ENCODE results near the gene PALM3.

Gene PALM3

DNA sequence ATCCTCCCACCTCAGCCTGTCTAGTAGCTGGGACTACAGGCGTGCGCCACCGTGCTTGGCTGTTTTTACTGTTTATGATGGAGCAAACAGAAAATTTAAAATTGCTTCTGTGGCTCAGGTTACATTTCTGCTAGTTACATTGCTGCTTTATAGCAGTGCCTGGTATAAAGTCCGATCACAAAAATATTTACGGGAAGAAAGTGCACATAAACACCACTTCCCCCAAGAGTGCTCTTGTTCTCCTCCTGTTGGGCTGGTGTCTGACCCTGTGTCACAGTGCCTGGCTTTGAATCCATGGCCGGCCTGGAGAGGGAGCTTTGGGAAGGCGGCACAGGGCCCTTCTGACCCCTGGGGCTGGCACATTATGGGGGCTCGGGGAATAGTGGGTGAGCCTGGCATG, 43.8 kb upstream of the PALM3 start:
- POLR2A ChIA-PET: no interaction called here
- no peak for DNase-seq (ENCODE audit: extremely low spot score)
- TF ChIP-seq, protein P1, sequence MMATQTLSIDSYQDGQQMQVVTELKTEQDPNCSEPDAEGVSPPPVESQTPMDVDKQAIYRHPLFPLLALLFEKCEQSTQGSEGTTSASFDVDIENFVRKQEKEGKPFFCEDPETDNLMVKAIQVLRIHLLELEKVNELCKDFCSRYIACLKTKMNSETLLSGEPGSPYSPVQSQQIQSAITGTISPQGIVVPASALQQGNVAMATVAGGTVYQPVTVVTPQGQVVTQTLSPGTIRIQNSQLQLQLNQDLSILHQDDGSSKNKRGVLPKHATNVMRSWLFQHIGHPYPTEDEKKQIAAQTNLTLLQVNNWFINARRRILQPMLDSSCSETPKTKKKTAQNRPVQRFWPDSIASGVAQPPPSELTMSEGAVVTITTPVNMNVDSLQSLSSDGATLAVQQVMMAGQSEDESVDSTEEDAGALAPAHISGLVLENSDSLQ (IDR thresholded peaks at IDR 0.05): no peak
- TF ChIP-seq CTBP1 (IDR thresholded peaks at IDR 0.05; ENCODE audit: borderline replicate concordance) (no peak), SUZ12 (IDR thresholded peaks at IDR 0.05) (no peak)
- CTCF ChIA-PET: no interaction called here

DNA sequence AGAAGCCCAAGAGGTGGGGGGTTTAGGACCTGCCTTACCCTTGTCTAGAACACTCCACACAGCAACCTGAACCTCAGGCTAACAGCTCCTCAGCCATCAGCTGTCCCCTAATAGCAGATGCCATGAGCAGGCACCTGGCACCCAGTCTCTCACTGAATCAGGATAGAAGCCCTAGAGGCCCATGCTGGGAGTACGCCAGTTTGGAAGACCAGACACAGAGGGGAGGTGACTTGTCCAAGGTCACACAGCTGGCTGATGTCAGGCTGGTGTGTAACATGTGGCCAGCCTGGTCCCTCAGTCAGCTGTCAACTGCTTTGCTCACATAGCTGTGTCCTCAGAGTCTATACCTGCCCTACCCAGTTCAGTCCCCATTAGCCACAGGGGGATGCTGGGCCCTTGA, 41.4 kb upstream of the PALM3 start:
- DNase-seq (ENCODE audit: extremely low spot score): no peak
- ChIA-PET POLR2A (interaction anchor here (0.9 to 1.9 kb wide), 2 partner anchors 9 to 33 kb away, joined by 3 to 5 read pairs; partner anchors contain the start of gene ASF1B), CTCF (no interaction called here)
- no peak for TF ChIP-seq BHLHE40 (IDR thresholded peaks at IDR 0.05; ENCODE audit: borderline replicate concordance)
- TF ChIP-seq LEF1 (IDR thresholded peaks at IDR 0.05; ENCODE audit: borderline replicate concordance): no peak

DNA sequence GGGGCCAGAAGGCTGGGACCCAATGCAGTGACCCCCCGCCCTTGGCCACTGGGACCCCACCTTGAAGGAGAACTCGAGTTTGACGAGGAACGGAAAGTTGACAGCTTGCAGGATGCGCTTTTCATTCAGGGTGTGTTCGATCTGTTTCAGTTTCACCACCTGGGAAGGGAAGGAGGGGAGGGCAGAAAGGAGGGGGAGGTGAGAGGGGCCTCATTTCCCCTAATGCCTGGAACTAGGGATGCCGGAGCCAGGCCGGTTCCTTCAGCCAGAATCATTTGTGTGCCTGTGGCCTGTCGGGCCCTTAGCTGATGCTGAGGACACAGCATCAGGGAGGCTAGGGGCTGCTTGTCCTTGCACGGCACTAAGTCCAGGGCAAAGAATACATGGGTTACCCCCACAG, 40.9 kb upstream of the PALM3 start:
- ChIA-PET CTCF (no interaction called here), POLR2A (interaction anchor here (1.9 kb wide), 1 partner anchor 34 kb away, joined by 5 read pairs; the partner anchor contains the start of gene ASF1B)
- no peak for DNase-seq (ENCODE audit: extremely low spot score)
- TF ChIP-seq SUZ12 (IDR thresholded peaks at IDR 0.05) (no peak), CTBP1 (IDR thresholded peaks at IDR 0.05; ENCODE audit: borderline replicate concordance) (no peak), ZNF384 (IDR thresholded peaks at IDR 0.05) (no peak), LEF1 (IDR thresholded peaks at IDR 0.05; ENCODE audit: borderline replicate concordance) (no peak), ELF4 (IDR thresholded peaks at IDR 0.05) (no peak), BHLHE40 (IDR thresholded peaks at IDR 0.05; ENCODE audit: borderline replicate concordance) (no peak), FOXK2 (IDR thresholded peaks at IDR 0.05) (no peak), ARNT (IDR thresholded peaks at IDR 0.05) (no peak), SP1 (IDR thresholded peaks at IDR 0.05) (no peak), FOXA1 (IDR thresholded peaks at IDR 0.05) (no peak), NFRKB (IDR thresholded peaks at IDR 0.05) (no peak), L3MBTL2 (conservative IDR thresholded peaks at IDR 0.05) (no peak), HDGF (IDR thresholded peaks at IDR 0.05; ENCODE audit: borderline replicate concordance) (no peak), FOXM1 (IDR thresholded peaks at IDR 0.05; ENCODE audit: borderline replicate concordance) (no peak), TARDBP (IDR thresholded peaks at IDR 0.05) (no peak)
- TF ChIP-seq, protein P1 (IDR thresholded peaks at IDR 0.05): no peak

DNA sequence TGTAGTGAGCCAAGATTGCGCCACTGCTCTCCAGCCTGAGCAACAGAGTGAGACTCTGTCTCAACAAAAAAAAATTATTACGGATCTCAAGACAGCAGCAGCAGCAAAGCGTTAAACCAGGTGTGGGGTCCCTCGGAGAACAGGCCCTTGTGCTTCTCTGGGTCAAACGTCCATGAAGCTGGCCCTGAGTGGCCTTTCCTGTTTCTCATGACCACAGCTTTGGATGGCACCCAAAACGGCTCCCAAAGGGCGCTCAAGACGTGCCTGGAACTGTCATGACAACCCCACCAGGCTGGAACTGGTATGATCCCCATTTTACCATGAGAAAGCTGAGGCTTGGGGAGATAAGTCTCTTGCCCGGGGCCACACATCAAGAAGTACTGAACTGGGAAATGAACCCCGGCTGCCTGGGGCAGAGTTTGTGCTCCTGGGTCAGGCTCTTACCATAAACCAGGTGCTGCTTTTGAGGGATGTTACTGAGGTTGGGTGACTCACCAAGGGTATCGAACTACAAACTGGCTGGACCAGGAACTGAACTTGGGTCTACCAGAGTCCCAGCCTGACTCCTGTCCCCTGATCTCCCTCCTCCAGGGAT, 40.3 kb upstream of the PALM3 start:
- CTCF ChIA-PET: no interaction called here

DNA sequence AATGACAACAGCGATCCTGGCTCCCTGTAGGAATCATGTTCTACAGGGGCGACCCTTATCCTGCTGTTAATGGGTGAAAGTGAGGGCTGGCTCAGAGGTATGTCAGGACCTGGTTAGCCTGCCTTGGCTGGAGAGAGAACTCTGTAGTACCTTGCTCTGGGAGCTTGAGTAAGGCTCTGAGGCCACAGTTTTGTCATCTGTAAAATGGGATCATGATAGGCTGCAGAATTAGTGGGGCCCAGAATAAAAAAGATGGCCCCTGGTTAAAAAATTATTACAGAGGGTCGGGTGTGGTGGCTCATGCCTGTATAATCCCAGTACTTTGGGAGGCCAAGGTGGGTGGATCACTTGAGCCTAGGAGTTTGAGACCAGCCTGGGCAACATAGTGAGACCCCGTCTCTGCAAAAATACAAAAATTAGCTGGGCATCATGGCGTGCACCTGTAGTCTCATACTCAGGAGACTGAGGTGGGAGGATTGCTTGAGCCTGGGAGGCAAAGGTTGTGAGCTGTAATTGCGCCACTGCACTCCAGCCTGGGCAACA, 39.2 kb upstream of the PALM3 start:
- no peak for DNase-seq (ENCODE audit: extremely low spot score)
- no peak for TF ChIP-seq BHLHE40 (IDR thresholded peaks at IDR 0.05; ENCODE audit: borderline replicate concordance)
- TF ChIP-seq L3MBTL2 (conservative IDR thresholded peaks at IDR 0.05): no peak
- no peak for TF ChIP-seq TARDBP (IDR thresholded peaks at IDR 0.05)
- TF ChIP-seq FOXK2 (IDR thresholded peaks at IDR 0.05): no peak
- TF ChIP-seq, protein P1 (IDR thresholded peaks at IDR 0.05): no peak
- TF ChIP-seq ZNF384 (IDR thresholded peaks at IDR 0.05): no peak
- no peak for TF ChIP-seq SP1 (IDR thresholded peaks at IDR 0.05)
- no peak for TF ChIP-seq FOXA1 (IDR thresholded peaks at IDR 0.05)
- no peak for TF ChIP-seq ARNT (IDR thresholded peaks at IDR 0.05)
- TF ChIP-seq NFRKB (IDR thresholded peaks at IDR 0.05): no peak
- TF ChIP-seq ELF4 (IDR thresholded peaks at IDR 0.05): no peak
- TF ChIP-seq CTBP1 (IDR thresholded peaks at IDR 0.05; ENCODE audit: borderline replicate concordance): no peak
- no peak for TF ChIP-seq LEF1 (IDR thresholded peaks at IDR 0.05; ENCODE audit: borderline replicate concordance)
- no peak for TF ChIP-seq FOXM1 (IDR thresholded peaks at IDR 0.05; ENCODE audit: borderline replicate concordance)
- no peak for TF ChIP-seq HDGF (IDR thresholded peaks at IDR 0.05; ENCODE audit: borderline replicate concordance)
- no peak for TF ChIP-seq SUZ12 (IDR thresholded peaks at IDR 0.05)
- ChIA-PET CTCF (no interaction called here), POLR2A (interaction anchor here (0.8 kb wide), 1 partner anchor 36 kb away, joined by 3 read pairs; the partner anchor contains the start of gene ASF1B)

More for the DNA sequence above, 40.3 kb upstream of the PALM3 start:
- POLR2A ChIA-PET: no interaction called here
- DNase-seq (ENCODE audit: extremely low spot score): no peak
- TF ChIP-seq SUZ12 (IDR thresholded peaks at IDR 0.05): no peak
- TF ChIP-seq FOXK2 (IDR thresholded peaks at IDR 0.05): no peak
- TF ChIP-seq LEF1 (IDR thresholded peaks at IDR 0.05; ENCODE audit: borderline replicate concordance): no peak
- no peak for TF ChIP-seq HDGF (IDR thresholded peaks at IDR 0.05; ENCODE audit: borderline replicate concordance)
- TF ChIP-seq, protein P1 (IDR thresholded peaks at IDR 0.05): no peak
- no peak for TF ChIP-seq TARDBP (IDR thresholded peaks at IDR 0.05)
- TF ChIP-seq NFRKB (IDR thresholded peaks at IDR 0.05): no peak
- no peak for TF ChIP-seq CTBP1 (IDR thresholded peaks at IDR 0.05; ENCODE audit: borderline replicate concordance)
- TF ChIP-seq L3MBTL2 (conservative IDR thresholded peaks at IDR 0.05): no peak
- TF ChIP-seq ARNT (IDR thresholded peaks at IDR 0.05): no peak
- TF ChIP-seq BHLHE40 (IDR thresholded peaks at IDR 0.05; ENCODE audit: borderline replicate concordance): no peak
- no peak for TF ChIP-seq SP1 (IDR thresholded peaks at IDR 0.05)
- TF ChIP-seq ELF4 (IDR thresholded peaks at IDR 0.05): no peak
- no peak for TF ChIP-seq FOXM1 (IDR thresholded peaks at IDR 0.05; ENCODE audit: borderline replicate concordance)
- no peak for TF ChIP-seq FOXA1 (IDR thresholded peaks at IDR 0.05)
